Measurements from ENCODE around the gene SLC25A15. TPM values are rescaled to one million over a fixed set of nuclear protein-coding genes. Genes with fewer than 3 reads are reported as not detected.
"Not testable (repeated sequence)": the region's sequence is repeated elsewhere in the genome, so short reads cannot be mapped to it uniquely, and the experiment has no call there.

Gene SLC25A15
- total and polyA plus RNA-seq, 8 donors, result 0.58 to 12.6 (median 7.3) TPM; not detected in 1

- intact Hi-C loops (cut with DNase I; ENCODE audit: low total_unique reads), result no loop called here
- TF ChIP-seq POLR2AphosphoS5 (IDR thresholded peaks at IDR 0.05) (no peak), EP300 (IDR thresholded peaks at IDR 0.05) (no peak), POLR2A (IDR thresholded peaks at IDR 0.05) (no peak), CTCF (IDR thresholded peaks at IDR 0.05) (no peak)
- H3K36me3 ChIP-seq, result no peaks in the 10 kb centered on the region
- WGBS, 5 donors, result 66 to 86% (median 77%) methylated on average over 4 of the region's 4 CpGs
- H3K4me1 ChIP-seq, result peaks cover 0 to 6% (median 4%) of the 10 kb centered on the region in 4 donors
- no peak overlapping the region for H3K4me3 ChIP-seq
- H3K9me3 ChIP-seq, result no peaks in the 10 kb centered on the region
- no peak for DNase-seq
- H3K27me3 ChIP-seq, result no peaks in the 10 kb centered on the region
- no peak overlapping the region for H3K27ac ChIP-seq
Observed at GRCh38 chr13:40784540-40784939, 4.9 kb upstream of the SLC25A15 start.

GRCh38 chr13:40786568-40786996 lies 2.8 kb upstream of the SLC25A15 start:
- intact Hi-C loops (cut with DNase I; ENCODE audit: low total_unique reads), result no loop called here
- no peaks in the 10 kb centered on the region for H3K9me3 ChIP-seq
- TF ChIP-seq CTCF (IDR thresholded peaks at IDR 0.05) (no peak), EP300 (IDR thresholded peaks at IDR 0.05) (no peak), POLR2AphosphoS5 (IDR thresholded peaks at IDR 0.05) (no peak), POLR2A (IDR thresholded peaks at IDR 0.05) (no peak)
- WGBS, 5 donors, result 81 to 86% (median 83%) methylated on average over 4 of the region's 4 CpGs
- no peak overlapping the region for H3K4me3 ChIP-seq
- no peaks in the 10 kb centered on the region for H3K36me3 ChIP-seq
- H3K27me3 ChIP-seq, result no peaks in the 10 kb centered on the region
- peak overlapping the region in 3 of 5 donors; percentile 2 to 44 (median 29) for H3K27ac ChIP-seq
- peaks cover 7 to 19% (median 14%) of the 10 kb centered on the region in 4 donors for H3K4me1 ChIP-seq
- DNase-seq, result no peak

GRCh38 chr13:40787062-40787461 lies 2.3 kb upstream of the SLC25A15 start:
- DNase-seq, result no peak
- no peak overlapping the region for H3K4me3 ChIP-seq
- no peaks in the 10 kb centered on the region for H3K36me3 ChIP-seq
- peak overlapping the region in 2 of 5 donors; percentile 9 to 44 for H3K27ac ChIP-seq
- H3K9me3 ChIP-seq, result no peaks in the 10 kb centered on the region
- H3K27me3 ChIP-seq, result no peaks in the 10 kb centered on the region
- TF ChIP-seq CTCF (IDR thresholded peaks at IDR 0.05), result no peak
- no peak for TF ChIP-seq EP300 (IDR thresholded peaks at IDR 0.05)
- no peak for TF ChIP-seq POLR2A (IDR thresholded peaks at IDR 0.05)
- TF ChIP-seq POLR2AphosphoS5 (IDR thresholded peaks at IDR 0.05), result no peak
- H3K4me1 ChIP-seq, result peaks cover 7 to 19% (median 14%) of the 10 kb centered on the region in 4 donors
- WGBS, 5 donors, result 58 to 76% (median 66%) methylated on average over 5 of the region's 5 CpGs
- intact Hi-C loops (cut with DNase I; ENCODE audit: low total_unique reads), result no loop called here

GRCh38 chr13:40788540-40789274 lies 704 bp upstream of the SLC25A15 start:
- H3K9me3 ChIP-seq; DNase-seq; H3K27me3 ChIP-seq; intact Hi-C loops (cut with DNase I; ENCODE audit: low total_unique reads); H3K36me3 ChIP-seq: not testable (repeated sequence)
- Histone ChIP-seq H3K4me3 (peak overlapping the region; percentile 64 to 73 (median 70)), H3K27ac (peak overlapping the region; percentile 84 to 91 (median 87)), H3K4me1 (peaks cover 7 to 19% (median 14%) of the 10 kb centered on the region in 4 donors)
- WGBS, 5 donors, result 51 to 67% (median 55%) methylated on average over 15 to 18 of the region's 18 CpGs

GRCh38 chr13:40790154-40790616 lies 774 bp downstream of the SLC25A15 start:
- TF ChIP-seq POLR2A (IDR thresholded peaks at IDR 0.05) (no peak), EP300 (IDR thresholded peaks at IDR 0.05) (no peak), CTCF (IDR thresholded peaks at IDR 0.05) (no peak), POLR2AphosphoS5 (IDR thresholded peaks at IDR 0.05) (no peak)
- Histone ChIP-seq H3K27me3 (no peaks in the 10 kb centered on the region), H3K4me3 (peak overlapping the region; percentile 64 to 73 (median 70)), H3K36me3 (peaks cover 0 to 22% (median 9%) of the 10 kb centered on the region in 4 donors), H3K4me1 (peaks cover 7 to 19% (median 14%) of the 10 kb centered on the region in 4 donors), H3K9me3 (no peaks in the 10 kb centered on the region), H3K27ac (peak overlapping the region; percentile 84 to 91 (median 87))
- intact Hi-C loops (cut with DNase I; ENCODE audit: low total_unique reads), result no loop called here
- DNase-seq, result no peak
- 21 to 28% (median 21%) methylated on average over 7 to 9 of the region's 9 CpGs for WGBS, 5 donors
